Measurements from ENCODE around the gene PKP3.
"Not testable (repeated sequence)": the region's sequence is repeated elsewhere in the genome, so short reads cannot be mapped to it uniquely, and the experiment has no call there.

Gene PKP3

DNA sequence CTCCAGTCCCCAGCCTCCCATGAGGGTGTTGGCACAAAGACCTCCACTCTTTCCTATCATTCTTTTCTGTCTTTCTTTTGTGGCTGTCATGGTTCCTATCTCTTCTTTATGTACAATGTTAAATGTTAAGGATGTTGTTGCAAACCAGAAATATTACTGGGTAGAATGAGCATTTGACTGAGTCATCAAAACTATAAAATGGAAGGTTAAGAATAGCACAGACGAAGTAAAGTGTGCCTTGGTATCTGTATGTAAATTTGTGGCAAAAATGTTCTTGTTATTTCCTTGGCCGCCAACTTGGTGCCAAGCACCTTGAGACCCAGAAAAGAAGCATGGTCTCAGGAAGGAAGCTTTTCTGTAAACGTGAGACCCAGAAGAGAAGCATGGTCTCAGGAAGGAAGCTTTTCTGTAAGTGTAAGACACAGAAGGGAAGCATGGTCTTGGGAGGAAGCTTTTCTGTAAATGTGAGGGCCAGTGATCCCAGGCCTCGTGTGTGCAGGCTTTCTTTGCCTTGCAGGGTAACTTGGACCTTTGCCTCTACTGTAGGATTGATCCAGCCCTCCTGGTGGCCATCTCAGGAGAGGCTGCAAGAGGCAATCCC is 6.7 kb upstream of the PKP3 start:
- TF ChIP-seq, protein P1, sequence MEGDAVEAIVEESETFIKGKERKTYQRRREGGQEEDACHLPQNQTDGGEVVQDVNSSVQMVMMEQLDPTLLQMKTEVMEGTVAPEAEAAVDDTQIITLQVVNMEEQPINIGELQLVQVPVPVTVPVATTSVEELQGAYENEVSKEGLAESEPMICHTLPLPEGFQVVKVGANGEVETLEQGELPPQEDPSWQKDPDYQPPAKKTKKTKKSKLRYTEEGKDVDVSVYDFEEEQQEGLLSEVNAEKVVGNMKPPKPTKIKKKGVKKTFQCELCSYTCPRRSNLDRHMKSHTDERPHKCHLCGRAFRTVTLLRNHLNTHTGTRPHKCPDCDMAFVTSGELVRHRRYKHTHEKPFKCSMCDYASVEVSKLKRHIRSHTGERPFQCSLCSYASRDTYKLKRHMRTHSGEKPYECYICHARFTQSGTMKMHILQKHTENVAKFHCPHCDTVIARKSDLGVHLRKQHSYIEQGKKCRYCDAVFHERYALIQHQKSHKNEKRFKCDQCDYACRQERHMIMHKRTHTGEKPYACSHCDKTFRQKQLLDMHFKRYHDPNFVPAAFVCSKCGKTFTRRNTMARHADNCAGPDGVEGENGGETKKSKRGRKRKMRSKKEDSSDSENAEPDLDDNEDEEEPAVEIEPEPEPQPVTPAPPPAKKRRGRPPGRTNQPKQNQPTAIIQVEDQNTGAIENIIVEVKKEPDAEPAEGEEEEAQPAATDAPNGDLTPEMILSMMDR (conservative IDR thresholded peaks at IDR 0.05; ENCODE audit: low read depth, low read length) = no peak
- DNase-seq (ENCODE audit: low read depth) = no peak
- no peak overlapping the region for H3K4me3 ChIP-seq (ENCODE audit: low read length)

DNA sequence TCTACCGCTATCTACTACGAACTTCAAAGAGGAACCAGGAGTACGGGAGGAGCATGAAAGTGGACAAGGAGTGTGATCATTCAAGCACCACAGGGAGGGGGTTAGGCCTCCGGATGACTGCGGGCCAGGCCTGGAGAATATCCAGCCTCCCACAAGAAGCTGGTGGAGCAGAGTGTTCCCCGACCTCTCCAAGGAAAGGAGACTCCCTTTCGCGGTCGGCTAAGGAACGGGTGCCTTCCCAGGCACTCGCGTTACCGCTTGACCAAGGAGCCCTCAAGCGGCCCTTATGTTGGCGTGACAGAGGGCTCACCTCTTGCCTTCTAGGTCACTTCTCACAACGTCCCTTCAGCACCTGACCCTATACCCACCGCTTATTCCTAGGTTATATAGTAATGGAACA is 4.6 kb upstream of the PKP3 start:
- DNase-seq (ENCODE audit: low read depth); H3K4me3 ChIP-seq (ENCODE audit: low read length): not testable (repeated sequence)

DNA sequence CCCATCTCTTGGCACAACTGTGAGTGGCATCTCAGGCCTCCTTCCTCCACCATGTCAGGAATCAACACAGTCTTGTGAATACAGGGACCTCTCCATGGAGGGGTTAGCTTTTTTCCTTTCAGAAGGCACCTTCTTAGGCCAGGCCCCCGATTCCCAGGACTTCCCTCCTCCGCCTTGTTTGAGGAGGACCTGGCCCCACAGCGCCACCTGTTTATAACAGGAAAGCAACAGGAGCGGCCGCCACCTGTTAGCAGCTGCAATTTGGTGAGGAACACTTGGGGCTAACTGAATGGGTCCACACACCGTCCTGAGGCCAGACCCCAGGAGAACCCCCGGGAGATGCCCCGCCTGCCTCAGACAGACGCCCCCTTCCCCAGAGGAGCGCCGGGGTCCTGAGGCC is 3.8 kb upstream of the PKP3 start:
- no peak overlapping the region for H3K4me3 ChIP-seq (ENCODE audit: low read length)
- TF ChIP-seq, protein P1 (conservative IDR thresholded peaks at IDR 0.05; ENCODE audit: low read depth, low read length) = peak; percentile 23
- DNase-seq (ENCODE audit: low read depth) = no peak

DNA sequence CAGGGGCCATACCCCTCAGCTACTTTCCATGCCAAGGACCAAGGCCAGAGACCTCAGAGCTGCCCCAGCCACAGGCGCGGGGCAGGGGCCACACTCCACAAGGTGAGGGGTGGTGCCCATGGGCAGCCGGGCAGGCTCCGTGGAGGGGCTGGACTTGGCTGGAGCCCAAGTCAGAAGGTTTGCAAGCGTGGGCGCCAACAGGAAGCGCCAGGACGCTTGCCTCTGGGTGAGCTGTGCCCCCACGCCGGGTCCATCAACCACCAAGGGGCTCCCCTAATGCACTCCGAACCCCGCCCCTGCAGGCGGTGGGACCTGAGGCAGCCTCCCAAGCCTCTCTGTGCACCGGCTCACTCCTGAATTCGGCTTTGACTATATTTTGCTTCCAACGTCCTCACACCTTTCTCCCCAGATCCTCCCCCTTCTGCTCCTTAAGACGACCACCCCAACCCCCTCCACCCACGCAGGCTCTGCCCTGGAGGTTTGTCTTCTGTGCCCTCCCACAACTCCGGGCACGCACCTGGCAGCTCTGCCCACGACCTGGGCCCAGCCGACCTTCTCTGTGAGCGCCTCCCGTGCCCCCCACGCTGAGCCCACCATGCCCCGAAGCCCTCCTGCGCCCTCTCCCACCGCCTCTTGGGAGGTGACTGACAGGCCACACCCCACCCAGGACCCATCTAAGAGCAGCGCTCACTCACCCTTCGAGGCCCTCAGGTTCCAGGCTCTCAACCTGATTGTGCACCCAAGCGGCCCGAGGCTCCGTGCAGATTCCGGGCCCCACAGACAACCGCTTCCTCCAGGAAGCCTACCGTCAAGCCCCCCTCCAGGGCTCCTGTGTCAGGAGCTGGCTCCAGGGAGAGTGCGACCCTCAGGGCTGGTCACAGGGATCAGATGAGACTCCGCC is 2.6 kb upstream of the PKP3 start:
- no peak overlapping the region for H3K4me3 ChIP-seq (ENCODE audit: low read length)
- TF ChIP-seq, protein P1 (conservative IDR thresholded peaks at IDR 0.05; ENCODE audit: low read depth, low read length) = no peak
- no peak for DNase-seq (ENCODE audit: low read depth)

DNA sequence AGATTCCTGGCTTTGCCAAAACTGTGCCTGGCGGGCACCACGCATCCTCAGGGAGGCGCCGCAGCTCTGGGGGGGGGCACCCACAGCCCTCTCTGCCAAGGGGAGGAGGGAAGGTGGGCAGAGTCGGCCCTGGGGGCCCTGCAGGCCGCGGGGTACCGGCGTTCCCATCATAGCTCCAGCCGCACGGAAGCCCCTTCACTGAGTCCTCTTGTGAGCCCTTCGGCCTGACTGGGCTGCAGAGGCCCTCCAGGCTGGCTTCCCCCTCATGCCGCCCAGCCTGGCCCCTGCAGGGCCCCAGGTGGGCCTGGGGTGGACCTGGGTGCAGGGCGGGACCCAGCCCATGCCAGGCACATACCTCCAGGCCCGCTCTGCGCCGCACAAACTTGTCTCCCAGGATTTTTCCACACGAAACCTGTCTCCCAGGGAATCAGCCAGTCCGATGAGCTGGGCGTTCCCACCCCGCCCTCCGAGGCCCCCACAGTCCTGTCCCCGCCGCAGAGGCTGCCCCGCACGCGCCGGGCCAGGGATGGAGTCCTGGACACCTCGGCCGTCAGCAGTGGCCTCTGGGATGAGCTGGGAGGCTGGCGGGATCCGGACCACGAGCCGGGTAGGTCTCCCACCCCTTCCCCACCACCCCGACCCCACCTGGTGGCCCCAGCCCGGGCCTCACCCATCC is 1.8 kb upstream of the PKP3 start:
- DNase-seq (ENCODE audit: low read depth) = no peak
- TF ChIP-seq, protein P1 (conservative IDR thresholded peaks at IDR 0.05; ENCODE audit: low read depth, low read length) = no peak
- H3K4me3 ChIP-seq (ENCODE audit: low read length) = no peak overlapping the region

DNA sequence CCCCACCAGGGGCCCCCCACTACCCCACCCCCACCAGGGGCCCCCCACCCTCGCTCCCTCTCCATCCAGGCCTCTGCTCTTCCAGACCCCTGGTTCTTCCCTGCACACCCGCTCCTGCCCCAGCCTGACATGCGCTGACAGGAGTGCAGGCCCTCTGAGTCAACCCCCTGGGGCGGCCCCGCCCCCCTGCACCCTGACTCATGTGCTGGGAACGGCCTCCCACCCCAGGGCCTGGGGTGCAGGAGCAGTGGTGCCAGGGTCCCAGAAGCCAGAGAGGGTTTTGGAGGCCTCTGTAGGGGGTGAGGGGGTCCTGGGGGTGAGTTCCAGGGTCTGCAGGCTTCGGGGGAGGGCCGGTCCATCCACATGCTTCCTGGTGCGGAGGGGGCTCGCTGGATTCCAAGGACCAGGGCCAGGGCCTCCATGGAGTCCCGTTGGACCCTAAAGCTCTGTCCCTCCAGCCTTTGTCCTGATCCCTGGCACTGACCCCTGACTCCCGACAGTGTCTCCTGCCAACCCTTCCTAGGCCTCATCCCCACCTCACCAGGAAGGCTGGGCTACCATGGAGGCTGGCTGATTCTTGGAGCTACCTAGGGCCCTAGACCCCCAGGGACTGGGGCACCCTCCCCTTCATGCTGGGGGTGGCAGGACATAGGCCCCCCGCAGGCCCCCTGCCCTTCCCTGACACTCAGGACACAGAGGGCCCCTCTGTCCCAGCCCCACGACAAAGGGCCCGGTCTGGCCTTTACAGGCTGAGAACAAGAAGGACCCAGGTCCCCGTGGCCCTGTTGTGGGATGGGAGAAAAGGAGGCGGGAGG is 583 bp upstream of the PKP3 start:
- DNase-seq (ENCODE audit: low read depth) = no peak
- TF ChIP-seq, protein P1 (conservative IDR thresholded peaks at IDR 0.05; ENCODE audit: low read depth, low read length) = no peak
- no peak overlapping the region for H3K4me3 ChIP-seq (ENCODE audit: low read length)
